Body of pancreas (tissue), 4 donors: Measurements from ENCODE around the gene PEF1. TPM values are rescaled to one million over a fixed set of nuclear protein-coding genes. Genes with fewer than 3 reads are reported as not detected.

Experiments
- ATAC-seq: fragments of 150-250 bp; one replicate; pipeline ENCODE4 v1.9.1; 2016
- DNase-seq, 4 donors: peaks; one replicate each; pipeline ENCODE4 v3.0.0-alpha.2; 2019
- H3K27ac ChIP-seq, 4 donors: fragments of 200-600 bp; sonication (generic); 1 replicate in 3 of 4; 2 replicates in 1 of 4; pipeline versions ENCODE4 v1.5.1 to v1.6.1; 2016 to 2019; ENCODE audit warnings: mild to moderate bottlenecking in 1 of 4, mixed read lengths in 1 of 4, moderate library complexity in 1 of 4
- H3K27me3 ChIP-seq, 2 donors: fragments of 200-600 bp; sonication (generic); one replicate each; pipeline ENCODE4 v1.6.0; 2016; ENCODE audit warnings: mild to moderate bottlenecking in 1 of 2
- H3K36me3 ChIP-seq, 2 donors: fragments of 200-600 bp; sonication (generic); replicated peaks in 1 of 2; 2 replicates each; pipeline ENCODE4 v1.5.1; 2016; ENCODE audit warnings: low read depth in 2 of 2; ENCODE audit not compliant: insufficient read depth in 1 of 2
- H3K4me1 ChIP-seq: fragments of 200-600 bp; sonication (generic); one replicate; pipeline ENCODE4 v1.6.0; 2016
- H3K4me3 ChIP-seq, 2 donors: fragments of 200-600 bp; sonication (generic); 1 replicate in 1 of 2; 2 replicates in 1 of 2; pipeline ENCODE4 v1.5.1; 2016 to 2019
- H3K9me3 ChIP-seq, 3 donors: fragments of 200-600 bp; sonication (generic); 1 replicate in 2 of 3; 2 replicates in 1 of 3; pipeline ENCODE4 v1.5.1; 2016
- CTCF ChIP-seq, 7 experiments: fragments of 450-650 bp in 4 of 7; fragments of 200-600 bp in 3 of 7; sonication (generic) in 3 of 7; IDR thresholded peaks; one replicate each; pipeline ENCODE4 v1.5.1; 2016 to 2019; ENCODE audit warnings: antibody characterized with exemption in 7 of 7
- POLR2A ChIP-seq, 3 donors: fragments of 450-650 bp; IDR thresholded peaks; one replicate each; pipeline ENCODE4 v1.6.1; 2016; ENCODE audit warnings: antibody characterized with exemption in 3 of 3, mild to moderate bottlenecking in 2 of 3
- WGBS, 2 donors: methylation state at CpG; one replicate each; pipeline ENCODE4 v1.1.5; 2017; 5-methylcytosine and 5-hydroxymethylcytosine counted together
- intact Hi-C: fragments of 100-400 bp; cut with DNase I; formaldehyde crosslinking; loops from one replicate; pipeline ENCODE4 v1.15.1; 2023
- total RNA-seq, 2 donors: library from RNA; depleted of rRNA; stranded (reverse); fragments of >200 nt; gene quantifications; one replicate each; pipeline ENCODE4 v1.1.0, GENCODE V29; 2016

The PEF1 gene
- total RNA-seq, 2 donors from 2014 or later: 23.6 to 24.1 TPM

DNA sequence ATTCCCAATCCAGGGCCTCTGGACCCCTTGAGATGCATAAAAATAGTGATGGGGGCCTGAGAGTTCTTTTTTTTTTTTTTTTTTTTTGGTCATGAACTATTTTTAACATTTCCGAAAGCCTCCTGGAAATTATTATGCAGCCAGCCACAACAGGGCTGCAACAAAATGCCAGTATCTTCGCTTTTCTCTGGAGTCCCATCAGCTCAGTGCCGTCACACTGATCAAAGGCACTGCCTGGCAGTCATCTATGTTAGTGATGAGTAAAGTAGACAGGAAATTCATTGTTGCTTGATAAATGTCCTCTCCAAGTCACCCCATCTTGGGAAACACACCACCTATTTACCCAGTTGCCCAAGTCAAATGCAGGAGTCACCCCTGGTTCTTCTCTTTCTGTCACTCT lies 15.2 kb upstream of the PEF1 start:
- Histone ChIP-seq H3K36me3 (no peaks in the 10 kb centered on the region), H3K27ac (no peak overlapping the region), H3K4me3 (no peak overlapping the region), H3K4me1 (no peaks in the 10 kb centered on the region), H3K9me3 (no peaks in the 10 kb centered on the region), H3K27me3 (no peaks in the 10 kb centered on the region)
- DNase-seq (no peak), ATAC-seq (no peak)
- no peak for TF ChIP-seq POLR2A (IDR thresholded peaks at IDR 0.05)
- TF ChIP-seq CTCF (IDR thresholded peaks at IDR 0.05): no peak
- WGBS, 2 donors: 81 to 91% methylated on average over 3 of the region's 3 CpGs
- intact Hi-C loops: loop anchor here (10.0 kb wide), 1 partner anchor 305 kb away; no protein-coding TSS in a partner anchor

DNA sequence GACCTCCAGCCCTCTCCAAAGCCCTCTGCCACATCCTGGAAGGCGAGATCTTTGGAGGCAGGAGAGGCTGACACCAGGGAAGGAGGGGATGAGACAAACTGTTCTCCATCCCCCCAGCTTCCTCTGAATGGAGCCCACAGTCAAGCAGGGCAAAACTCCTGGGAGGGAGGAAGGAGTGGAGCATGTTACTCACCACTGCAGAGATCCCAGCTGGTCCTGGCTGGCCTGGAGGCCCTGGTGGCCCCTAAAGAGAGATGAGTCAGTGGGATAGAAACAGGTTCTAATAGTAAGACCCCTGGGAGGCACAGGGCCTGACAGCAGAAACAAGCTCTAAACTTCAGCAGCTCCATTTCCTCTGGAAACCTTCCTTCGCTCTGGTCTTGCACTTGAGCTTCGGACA lies 14.0 kb upstream of the PEF1 start:
- DNase-seq (no peak), ATAC-seq (no peak)
- intact Hi-C loops: no loop called here
- Histone ChIP-seq H3K27ac (no peak overlapping the region), H3K36me3 (no peaks in the 10 kb centered on the region), H3K4me1 (no peaks in the 10 kb centered on the region), H3K27me3 (no peaks in the 10 kb centered on the region), H3K9me3 (no peaks in the 10 kb centered on the region), H3K4me3 (no peak overlapping the region)
- WGBS, 2 donors: 50 to 83% methylated on average over 1 to 3 of the region's 3 CpGs
- TF ChIP-seq CTCF (IDR thresholded peaks at IDR 0.05) (no peak), POLR2A (IDR thresholded peaks at IDR 0.05) (no peak)

DNA sequence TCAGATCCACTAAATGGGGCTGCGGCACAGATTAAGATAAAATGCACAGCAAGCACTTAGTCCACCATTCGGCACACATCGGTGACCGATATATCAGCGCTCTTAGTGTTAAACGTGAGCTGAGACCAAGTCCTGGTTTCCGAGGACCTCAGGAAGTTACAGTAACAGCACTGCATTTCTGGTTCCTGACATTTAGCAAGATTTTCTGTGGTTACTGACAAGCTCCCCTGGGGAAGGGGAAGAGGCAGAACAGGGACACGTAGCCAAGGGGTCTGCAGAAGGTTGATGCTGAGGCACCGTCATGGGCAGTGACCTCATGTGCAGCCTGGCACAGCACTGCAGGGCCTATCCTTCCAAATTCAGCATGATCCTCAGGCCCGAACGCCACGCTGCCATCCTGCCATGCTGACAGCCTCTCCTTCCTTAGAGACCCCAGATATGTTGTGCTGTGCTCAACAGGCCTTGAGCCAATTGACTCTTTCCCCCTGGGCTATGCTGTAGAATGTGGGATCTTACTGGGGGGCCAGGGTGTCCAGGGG lies 13.4 kb upstream of the PEF1 start:
- Histone ChIP-seq H3K36me3 (no peaks in the 10 kb centered on the region), H3K27ac (no peak overlapping the region), H3K4me1 (no peaks in the 10 kb centered on the region), H3K4me3 (no peak overlapping the region), H3K9me3 (no peaks in the 10 kb centered on the region), H3K27me3 (no peaks in the 10 kb centered on the region)
- TF ChIP-seq CTCF (IDR thresholded peaks at IDR 0.05) (no peak), POLR2A (IDR thresholded peaks at IDR 0.05) (no peak)
- no peak for ATAC-seq
- intact Hi-C loops: no loop called here
- DNase-seq: no peak
- WGBS, 2 donors: 72 to 88% methylated on average over 9 to 12 of the region's 12 CpGs

DNA sequence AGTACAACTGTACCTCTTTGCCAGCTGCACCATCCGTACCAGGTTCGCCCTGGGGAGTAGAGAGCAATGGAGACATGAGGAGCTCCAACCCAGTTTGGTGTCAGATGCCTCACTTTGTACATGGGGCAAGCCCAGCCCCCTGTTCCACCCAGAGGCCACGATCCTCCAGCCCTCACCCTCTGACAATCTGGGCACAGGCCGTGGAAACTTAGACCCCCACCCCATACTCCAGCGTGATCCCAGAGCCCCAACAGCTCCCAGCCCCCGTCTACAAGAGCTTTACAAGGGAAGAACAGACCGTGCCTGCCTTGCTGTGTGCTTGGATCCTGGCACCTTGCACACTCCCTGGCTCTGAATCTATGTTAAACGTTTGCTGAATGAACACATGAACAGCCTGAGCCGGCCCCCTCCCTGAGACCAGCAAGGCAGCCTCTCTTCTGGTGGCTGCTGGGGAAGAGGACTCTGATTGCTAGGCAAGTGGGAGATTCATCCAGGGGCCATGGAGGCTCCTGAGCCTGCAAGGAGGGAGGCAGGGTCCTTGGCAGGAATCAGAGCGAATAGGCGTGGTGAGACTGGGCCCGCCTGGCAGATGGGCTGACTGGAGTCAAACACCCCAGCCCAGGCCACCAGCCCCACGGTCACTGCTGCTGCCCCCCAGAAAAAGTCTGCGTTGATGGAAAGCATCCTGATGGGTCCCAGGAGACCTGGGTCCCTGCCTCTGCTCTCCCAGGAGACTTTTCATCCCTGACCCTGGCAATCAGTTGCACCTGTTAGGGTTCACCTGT lies 12.5 kb upstream of the PEF1 start:
- no peak for TF ChIP-seq POLR2A (IDR thresholded peaks at IDR 0.05)
- no peak for TF ChIP-seq CTCF (IDR thresholded peaks at IDR 0.05)
- intact Hi-C loops: no loop called here
- 70 to 76% methylated on average over 9 to 13 of the region's 14 CpGs for WGBS, 2 donors
- Histone ChIP-seq H3K27me3 (no peaks in the 10 kb centered on the region), H3K36me3 (no peaks in the 10 kb centered on the region), H3K4me1 (no peaks in the 10 kb centered on the region), H3K4me3 (no peak overlapping the region), H3K27ac (no peak overlapping the region), H3K9me3 (no peaks in the 10 kb centered on the region)
- no peak for ATAC-seq
- no peak for DNase-seq

DNA sequence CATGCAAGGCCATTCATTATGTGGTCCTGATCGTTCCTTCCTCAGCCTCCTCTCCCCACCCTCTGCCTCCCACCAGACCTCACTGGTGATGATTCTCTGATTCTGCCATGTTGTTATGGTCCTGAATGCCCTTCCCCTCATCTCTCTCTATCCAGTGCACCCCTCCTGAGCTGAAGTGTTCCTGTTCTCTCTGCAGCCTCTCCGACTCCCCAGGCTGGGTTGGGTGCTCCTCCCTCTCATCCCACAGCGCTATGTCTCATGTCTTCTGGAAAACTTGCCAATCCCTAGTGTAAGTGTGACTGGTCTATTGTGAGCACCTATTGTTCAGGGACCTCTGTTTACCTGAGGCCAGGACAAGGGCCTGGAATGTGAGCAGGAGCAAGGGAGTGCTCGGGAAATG lies 11.1 kb upstream of the PEF1 start:
- intact Hi-C loops: no loop called here
- H3K4me3 ChIP-seq: no peak overlapping the region
- no peaks in the 10 kb centered on the region for H3K36me3 ChIP-seq
- TF ChIP-seq POLR2A (IDR thresholded peaks at IDR 0.05): no peak
- TF ChIP-seq CTCF (IDR thresholded peaks at IDR 0.05): no peak
- no peaks in the 10 kb centered on the region for H3K27me3 ChIP-seq
- DNase-seq (no peak), ATAC-seq (no peak)
- no peaks in the 10 kb centered on the region for H3K4me1 ChIP-seq
- no peak overlapping the region for H3K27ac ChIP-seq
- no peaks in the 10 kb centered on the region for H3K9me3 ChIP-seq
- WGBS, 2 donors: 66 to 81% methylated on average over 4 of the region's 4 CpGs
